Adrenal gland (tissue), 5 donors: ENCODE data around the gene BAG1.

Experiments
- POLR2A ChIP-seq, 2 donors: fragments of 450-650 bp; IDR thresholded peaks; one replicate each; pipeline ENCODE4 v1.6.1; 2017; ENCODE audit warnings: antibody characterized with exemption in 2 of 2, mild to moderate bottlenecking in 2 of 2, moderate library complexity in 1 of 2
- TF ChIP-seq, protein P1 (sequence below), 6 experiments: fragments of 450-650 bp in 4 of 6; fragments of 200-600 bp in 2 of 6; sonication (generic) in 1 of 6; IDR thresholded peaks; 1 replicate in 5 of 6; 2 replicates in 1 of 6; pipeline versions ENCODE4 v1.5.1 to v1.8.0; 2016 to 2021; ENCODE audit warnings: antibody characterized with exemption in 6 of 6, mild to moderate bottlenecking in 2 of 6, moderate library complexity in 1 of 6
- donor health status: DM: no; HTN: no; CAD: no.

GRCh38 chr9:33270146-33270545 is 5.6 kb upstream of the BAG1 start:
- no peak for TF ChIP-seq POLR2A (IDR thresholded peaks at IDR 0.05)
- TF ChIP-seq, protein P1, sequence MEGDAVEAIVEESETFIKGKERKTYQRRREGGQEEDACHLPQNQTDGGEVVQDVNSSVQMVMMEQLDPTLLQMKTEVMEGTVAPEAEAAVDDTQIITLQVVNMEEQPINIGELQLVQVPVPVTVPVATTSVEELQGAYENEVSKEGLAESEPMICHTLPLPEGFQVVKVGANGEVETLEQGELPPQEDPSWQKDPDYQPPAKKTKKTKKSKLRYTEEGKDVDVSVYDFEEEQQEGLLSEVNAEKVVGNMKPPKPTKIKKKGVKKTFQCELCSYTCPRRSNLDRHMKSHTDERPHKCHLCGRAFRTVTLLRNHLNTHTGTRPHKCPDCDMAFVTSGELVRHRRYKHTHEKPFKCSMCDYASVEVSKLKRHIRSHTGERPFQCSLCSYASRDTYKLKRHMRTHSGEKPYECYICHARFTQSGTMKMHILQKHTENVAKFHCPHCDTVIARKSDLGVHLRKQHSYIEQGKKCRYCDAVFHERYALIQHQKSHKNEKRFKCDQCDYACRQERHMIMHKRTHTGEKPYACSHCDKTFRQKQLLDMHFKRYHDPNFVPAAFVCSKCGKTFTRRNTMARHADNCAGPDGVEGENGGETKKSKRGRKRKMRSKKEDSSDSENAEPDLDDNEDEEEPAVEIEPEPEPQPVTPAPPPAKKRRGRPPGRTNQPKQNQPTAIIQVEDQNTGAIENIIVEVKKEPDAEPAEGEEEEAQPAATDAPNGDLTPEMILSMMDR (IDR thresholded peaks at IDR 0.05): no peak
